MM.1S (cell line): ENCODE data around the gene ZNF514.

ENCODE experiments used
- DNase-seq: peaks from one replicate; pipeline ENCODE4 v3.0.0-alpha.2; 2015
- H2AFZ ChIP-seq: fragments of 300-600 bp; sonication (generic); 2 replicates; pipeline ENCODE4 v1.6.0; 2016; ENCODE audit warnings: antibody characterized with exemption, low read length
- H3F3A ChIP-seq: fragments of 300-600 bp; sonication (generic); 2 replicates; pipeline ENCODE4 v1.6.1; 2016; ENCODE audit warnings: mild to moderate bottlenecking, antibody characterized with exemption, low read length, moderate library complexity, mixed read lengths; ENCODE audit not compliant: insufficient read depth
- H3K27ac ChIP-seq: fragments of 300-600 bp; sonication (generic); 2 replicates; pipeline ENCODE4 v1.5.1; 2016; ENCODE audit warnings: mild to moderate bottlenecking, low read length
- H3K27me3 ChIP-seq: fragments of 300-600 bp; sonication (generic); replicated peaks from 2 replicates; pipeline ENCODE4 v1.6.0; 2016; ENCODE audit warnings: low read length; ENCODE audit not compliant: insufficient read depth
- H3K36me3 ChIP-seq: fragments of 300-600 bp; sonication (generic); replicated peaks from 2 replicates; pipeline ENCODE4 v1.6.1; 2016; ENCODE audit warnings: mild to moderate bottlenecking, low read length, mixed read lengths; ENCODE audit not compliant: insufficient read depth
- H3K4me1 ChIP-seq: fragments of 300-600 bp; sonication (generic); 2 replicates; pipeline ENCODE4 v1.6.1; 2016; ENCODE audit warnings: low read length, mixed read lengths
- H3K4me2 ChIP-seq: fragments of 300-600 bp; sonication (generic); 2 replicates; pipeline ENCODE4 v1.6.0; 2016; ENCODE audit warnings: low read depth, low read length
- H3K4me3 ChIP-seq: fragments of 300-600 bp; sonication (generic); 2 replicates; pipeline ENCODE4 v1.5.1; 2016; ENCODE audit warnings: low read length, mixed read lengths
- H3K79me2 ChIP-seq: fragments of 300-600 bp; sonication (generic); 2 replicates; pipeline ENCODE4 v1.6.1; 2016; ENCODE audit warnings: mixed run types, low read length, mixed read lengths
- H3K9ac ChIP-seq: fragments of 300-600 bp; sonication (generic); 2 replicates; pipeline ENCODE4 v1.6.1; 2016; ENCODE audit warnings: low read length, mixed read lengths
- H3K9me2 ChIP-seq: fragments of 300-600 bp; sonication (generic); replicated peaks from 2 replicates; pipeline ENCODE4 v1.6.1; 2016; ENCODE audit warnings: mild to moderate bottlenecking, low read length, mixed read lengths; ENCODE audit not compliant: insufficient read depth
- H3K9me3 ChIP-seq: fragments of 300-600 bp; sonication (generic); replicated peaks from 2 replicates; pipeline ENCODE4 v1.6.1; 2016; ENCODE audit warnings: mild to moderate bottlenecking, low read length, mixed read lengths; ENCODE audit not compliant: insufficient read depth
- H4K20me1 ChIP-seq: fragments of 300-600 bp; sonication (generic); 2 replicates; pipeline ENCODE4 v1.6.1; 2016; ENCODE audit warnings: mild to moderate bottlenecking, low read length, moderate library complexity, mixed read lengths; ENCODE audit not compliant: insufficient read depth
- EZH2 ChIP-seq: fragments of 300-600 bp; sonication (generic); optimal IDR thresholded peaks from 2 replicates; pipeline ENCODE3; 2017; ENCODE audit warnings: low read depth, mild to moderate bottlenecking, antibody characterized with exemption, low read length, mixed read lengths
- EZH2phosphoT487 ChIP-seq: fragments of 300-600 bp; sonication (generic); IDR thresholded peaks from 2 replicates; pipeline ENCODE4 v1.6.1; 2018; ENCODE audit warnings: antibody characterized with exemption, low read length
- TF ChIP-seq, protein P1 (sequence below): fragments of 300-600 bp; sonication (generic); IDR thresholded peaks from 2 replicates; pipeline ENCODE4 v1.5.1; 2016; ENCODE audit warnings: antibody characterized with exemption, low read length, mixed read lengths

ZNF514 gene

DNA sequence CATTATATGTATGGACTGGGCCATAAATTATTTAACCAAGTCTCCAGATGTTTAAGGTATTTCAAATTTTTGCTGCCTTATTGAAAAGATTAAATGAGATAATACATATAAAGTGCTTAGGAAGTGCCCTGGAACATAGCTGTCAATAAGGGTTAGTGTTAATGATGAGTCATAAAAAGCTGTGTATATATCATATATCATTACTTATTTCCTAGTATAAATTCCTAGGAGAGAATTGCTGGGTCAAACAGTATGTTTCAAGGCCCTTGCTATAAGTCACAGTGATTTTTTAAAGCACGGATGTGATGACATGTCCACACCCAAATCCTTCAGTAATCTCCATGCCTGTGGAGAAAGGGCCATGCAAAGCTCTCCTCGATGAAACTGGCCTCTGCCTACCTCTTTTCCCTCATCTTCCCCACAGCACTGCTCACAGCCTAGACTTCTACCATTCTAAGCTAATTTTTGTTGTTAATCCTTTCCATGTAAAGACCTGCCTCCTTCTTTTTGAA, 14.4 kb upstream of the ZNF514 start:
- Histone ChIP-seq H3K9ac (no peak overlapping the region), H3K9me2 (no peaks in the 10 kb centered on the region), H2AFZ (no peak overlapping the region), H3K4me3 (no peak overlapping the region), H3K4me2 (no peak overlapping the region), H3K36me3 (no peaks in the 10 kb centered on the region), H3F3A (no peaks in the 10 kb centered on the region), H3K9me3 (no peaks in the 10 kb centered on the region), H3K4me1 (no peaks in the 10 kb centered on the region), H4K20me1 (no peaks in the 10 kb centered on the region), H3K27ac (no peak overlapping the region), H3K79me2 (no peaks in the 10 kb centered on the region), H3K27me3 (no peaks in the 10 kb centered on the region)
- DNase-seq = no peak
- TF ChIP-seq EZH2 = no peak
- TF ChIP-seq, protein P1, sequence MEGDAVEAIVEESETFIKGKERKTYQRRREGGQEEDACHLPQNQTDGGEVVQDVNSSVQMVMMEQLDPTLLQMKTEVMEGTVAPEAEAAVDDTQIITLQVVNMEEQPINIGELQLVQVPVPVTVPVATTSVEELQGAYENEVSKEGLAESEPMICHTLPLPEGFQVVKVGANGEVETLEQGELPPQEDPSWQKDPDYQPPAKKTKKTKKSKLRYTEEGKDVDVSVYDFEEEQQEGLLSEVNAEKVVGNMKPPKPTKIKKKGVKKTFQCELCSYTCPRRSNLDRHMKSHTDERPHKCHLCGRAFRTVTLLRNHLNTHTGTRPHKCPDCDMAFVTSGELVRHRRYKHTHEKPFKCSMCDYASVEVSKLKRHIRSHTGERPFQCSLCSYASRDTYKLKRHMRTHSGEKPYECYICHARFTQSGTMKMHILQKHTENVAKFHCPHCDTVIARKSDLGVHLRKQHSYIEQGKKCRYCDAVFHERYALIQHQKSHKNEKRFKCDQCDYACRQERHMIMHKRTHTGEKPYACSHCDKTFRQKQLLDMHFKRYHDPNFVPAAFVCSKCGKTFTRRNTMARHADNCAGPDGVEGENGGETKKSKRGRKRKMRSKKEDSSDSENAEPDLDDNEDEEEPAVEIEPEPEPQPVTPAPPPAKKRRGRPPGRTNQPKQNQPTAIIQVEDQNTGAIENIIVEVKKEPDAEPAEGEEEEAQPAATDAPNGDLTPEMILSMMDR = no peak
- TF ChIP-seq EZH2phosphoT487 = no peak

DNA sequence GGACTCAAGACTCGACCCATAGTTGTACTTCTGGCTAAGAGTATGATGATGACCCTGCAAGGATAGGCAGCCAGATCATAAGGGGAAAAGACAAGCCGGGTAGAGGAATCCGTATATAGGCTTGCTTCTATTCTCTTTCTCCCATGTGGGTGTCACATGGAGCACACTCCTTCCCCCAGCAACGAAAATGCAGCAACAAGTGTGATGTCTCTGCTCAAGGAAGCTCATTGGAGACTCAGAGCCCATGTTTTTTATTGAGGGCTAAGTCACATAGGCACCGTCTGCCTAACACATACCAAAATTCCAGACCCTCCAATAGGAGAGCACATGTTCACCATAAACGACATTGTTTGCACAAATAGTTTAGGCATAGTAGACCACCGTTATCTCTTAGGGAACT, 12.3 kb upstream of the ZNF514 start:
- Histone ChIP-seq H3K4me2 (no peak overlapping the region), H3K4me3 (no peak overlapping the region), H3K36me3 (no peaks in the 10 kb centered on the region), H3K9ac (no peak overlapping the region), H4K20me1 (no peaks in the 10 kb centered on the region), H2AFZ (no peak overlapping the region), H3K4me1 (no peaks in the 10 kb centered on the region), H3K9me3 (no peaks in the 10 kb centered on the region), H3K27ac (no peak overlapping the region), H3K9me2 (no peaks in the 10 kb centered on the region), H3K79me2 (no peaks in the 10 kb centered on the region), H3F3A (no peaks in the 10 kb centered on the region), H3K27me3 (no peaks in the 10 kb centered on the region)
- TF ChIP-seq, protein P1 = no peak
- no peak for TF ChIP-seq EZH2phosphoT487
- no peak for TF ChIP-seq EZH2
- no peak for DNase-seq

DNA sequence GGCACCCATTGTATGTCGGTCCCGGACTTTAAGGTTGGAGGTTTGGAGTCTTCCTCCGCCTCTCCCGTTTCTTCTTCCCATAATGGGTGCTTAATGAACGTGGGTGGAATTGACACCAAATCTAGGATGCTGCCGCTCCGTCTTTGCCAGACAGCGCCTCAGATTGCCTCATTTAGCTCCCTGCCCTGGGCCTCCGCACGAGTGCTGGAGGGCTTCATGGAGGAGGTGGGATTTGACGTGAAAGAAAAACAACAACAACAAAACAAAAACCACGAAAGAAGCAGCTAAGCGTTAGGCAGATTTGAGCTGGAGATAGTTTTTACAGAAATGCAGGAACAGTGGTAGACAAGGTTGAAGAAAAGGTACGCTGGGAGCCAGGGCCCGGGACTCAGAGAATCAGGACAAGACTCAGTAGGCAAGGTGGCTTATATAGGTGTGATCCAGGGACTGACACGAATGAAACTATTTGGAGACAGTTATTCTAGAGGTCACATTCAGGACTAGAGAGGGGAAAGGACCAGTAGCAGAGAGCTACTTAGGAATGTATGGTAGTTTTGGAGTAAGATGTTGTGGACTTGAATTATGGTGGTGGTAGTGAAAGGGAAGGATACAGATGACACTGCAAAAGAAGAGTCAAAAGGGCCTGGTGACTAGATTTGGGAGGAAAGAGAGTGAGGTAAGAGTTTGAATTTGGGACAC, 6.6 kb upstream of the ZNF514 start:
- no peak for DNase-seq
- H3K27me3 ChIP-seq = no peaks in the 10 kb centered on the region
- H3F3A ChIP-seq = no peaks in the 10 kb centered on the region
- peak overlapping the region; percentile 53; the same call in 1 of the 2 replicates for H3K9ac ChIP-seq
- H3K4me3 ChIP-seq = peak overlapping the region; percentile 98
- 0 out of 2 replicates have a peak, but pooled peaks cover 4% of the 10 kb centered on the region for H3K79me2 ChIP-seq
- no peak overlapping the region for H3K27ac ChIP-seq
- H3K4me1 ChIP-seq = no peaks in the 10 kb centered on the region
- H3K9me2 ChIP-seq = no peaks in the 10 kb centered on the region
- H3K36me3 ChIP-seq = no peaks in the 10 kb centered on the region
- no peaks in the 10 kb centered on the region for H3K9me3 ChIP-seq
- no peak for TF ChIP-seq EZH2phosphoT487
- no peaks in the 10 kb centered on the region for H4K20me1 ChIP-seq
- peak overlapping the region; percentile 97 for H2AFZ ChIP-seq
- peak overlapping the region; percentile 83 for H3K4me2 ChIP-seq
